Measurements from ENCODE around the gene SLC7A9.

Gene SLC7A9

GRCh38 chr19:32881766-32882165 is 12.2 kb upstream of the SLC7A9 start:
- no peak overlapping the region for H3K4me3 ChIP-seq (ENCODE audit: low read length)
- no peaks in the 10 kb centered on the region for H3K79me2 ChIP-seq (ENCODE audit: low read length)
- no peak overlapping the region for H3K4me2 ChIP-seq (ENCODE audit: low read length)
- TF ChIP-seq EZH2phosphoT487 (IDR thresholded peaks at IDR 0.05; ENCODE audit: low read depth) = no peak
- H3K9ac ChIP-seq (ENCODE audit: low read length) = no peak overlapping the region
- H2AFZ ChIP-seq (ENCODE audit: low read depth, low read length) = no peak overlapping the region
- no peak overlapping the region for H3K27ac ChIP-seq (ENCODE audit: low read length)
- H3K27me3 ChIP-seq (ENCODE audit: low read depth, low read length) = no peaks in the 10 kb centered on the region
- no peaks in the 10 kb centered on the region for H3K9me3 ChIP-seq (ENCODE audit: insufficient read depth, low read length)
- H4K20me1 ChIP-seq (ENCODE audit: insufficient read depth, low read length) = no peaks in the 10 kb centered on the region
- H3K36me3 ChIP-seq (replicated peaks; ENCODE audit: low read depth, low read length) = no peaks in the 10 kb centered on the region
- H3K4me1 ChIP-seq (ENCODE audit: low read length) = no peaks in the 10 kb centered on the region

- no peaks in the 10 kb centered on the region for H3K27me3 ChIP-seq (ENCODE audit: low read depth, low read length)
- no peak overlapping the region for H3K4me2 ChIP-seq (ENCODE audit: low read length)
- H2AFZ ChIP-seq (ENCODE audit: low read depth, low read length) = no peak overlapping the region
- no peak overlapping the region for H3K4me3 ChIP-seq (ENCODE audit: low read length)
- H4K20me1 ChIP-seq (ENCODE audit: insufficient read depth, low read length) = no peaks in the 10 kb centered on the region
- no peaks in the 10 kb centered on the region for H3K4me1 ChIP-seq (ENCODE audit: low read length)
- no peaks in the 10 kb centered on the region for H3K36me3 ChIP-seq (replicated peaks; ENCODE audit: low read depth, low read length)
- H3K9ac ChIP-seq (ENCODE audit: low read length) = no peak overlapping the region
- H3K27ac ChIP-seq (ENCODE audit: low read length) = no peak overlapping the region
- no peak for TF ChIP-seq CTCF (IDR thresholded peaks at IDR 0.05; ENCODE audit: low read depth, low read length)
- TF ChIP-seq EZH2phosphoT487 (IDR thresholded peaks at IDR 0.05; ENCODE audit: low read depth) = no peak
- no peaks in the 10 kb centered on the region for H3K79me2 ChIP-seq (ENCODE audit: low read length)
- no peaks in the 10 kb centered on the region for H3K9me3 ChIP-seq (ENCODE audit: insufficient read depth, low read length)
Measured at GRCh38 chr19:32880622-32881021, 11.1 kb upstream of the SLC7A9 start.

- Histone ChIP-seq H3K9ac (ENCODE audit: low read length) (no peak overlapping the region), H3K4me1 (ENCODE audit: low read length) (no peaks in the 10 kb centered on the region), H3K79me2 (ENCODE audit: low read length) (no peaks in the 10 kb centered on the region), H3K4me3 (ENCODE audit: low read length) (no peak overlapping the region), H3K27me3 (ENCODE audit: low read depth, low read length) (no peaks in the 10 kb centered on the region), H3K4me2 (ENCODE audit: low read length) (no peak overlapping the region), H3K36me3 (replicated peaks; ENCODE audit: low read depth, low read length) (no peaks in the 10 kb centered on the region), H2AFZ (ENCODE audit: low read depth, low read length) (no peak overlapping the region), H3K27ac (ENCODE audit: low read length) (no peak overlapping the region), H3K9me3 (ENCODE audit: insufficient read depth, low read length) (no peaks in the 10 kb centered on the region), H4K20me1 (ENCODE audit: insufficient read depth, low read length) (no peaks in the 10 kb centered on the region)
- TF ChIP-seq CTCF (IDR thresholded peaks at IDR 0.05; ENCODE audit: low read depth, low read length) (no peak), EZH2phosphoT487 (IDR thresholded peaks at IDR 0.05; ENCODE audit: low read depth) (no peak)
Measured at GRCh38 chr19:32879741-32880140, 10.2 kb upstream of the SLC7A9 start.

GRCh38 chr19:32878988-32879387 is 9.4 kb upstream of the SLC7A9 start:
- no peaks in the 10 kb centered on the region for H3K79me2 ChIP-seq (ENCODE audit: low read length)
- H3K27me3 ChIP-seq (ENCODE audit: low read depth, low read length) = no peaks in the 10 kb centered on the region
- H3K9me3 ChIP-seq (ENCODE audit: insufficient read depth, low read length) = no peaks in the 10 kb centered on the region
- H3K27ac ChIP-seq (ENCODE audit: low read length) = no peak overlapping the region
- no peak overlapping the region for H3K9ac ChIP-seq (ENCODE audit: low read length)
- no peaks in the 10 kb centered on the region for H4K20me1 ChIP-seq (ENCODE audit: insufficient read depth, low read length)
- TF ChIP-seq EZH2phosphoT487 (IDR thresholded peaks at IDR 0.05; ENCODE audit: low read depth) (no peak), CTCF (IDR thresholded peaks at IDR 0.05; ENCODE audit: low read depth, low read length) (no peak)
- no peak overlapping the region for H2AFZ ChIP-seq (ENCODE audit: low read depth, low read length)
- no peak overlapping the region for H3K4me3 ChIP-seq (ENCODE audit: low read length)
- H3K4me1 ChIP-seq (ENCODE audit: low read length) = no peaks in the 10 kb centered on the region
- no peak overlapping the region for H3K4me2 ChIP-seq (ENCODE audit: low read length)
- H3K36me3 ChIP-seq (replicated peaks; ENCODE audit: low read depth, low read length) = no peaks in the 10 kb centered on the region

Data from OCI-LY3 (cell line).